Midbrain (tissue), 1 donor: ENCODE results near the gene AMN.
"Not testable (repeated sequence)": the region's sequence is repeated elsewhere in the genome, so short reads cannot be mapped to it uniquely, and the experiment has no call there.

ENCODE experiments used
- DNase-seq: peaks from one replicate; lab custom pipeline; 2025; lab: John Stamatoyannopoulos, UW

AMN gene

DNA sequence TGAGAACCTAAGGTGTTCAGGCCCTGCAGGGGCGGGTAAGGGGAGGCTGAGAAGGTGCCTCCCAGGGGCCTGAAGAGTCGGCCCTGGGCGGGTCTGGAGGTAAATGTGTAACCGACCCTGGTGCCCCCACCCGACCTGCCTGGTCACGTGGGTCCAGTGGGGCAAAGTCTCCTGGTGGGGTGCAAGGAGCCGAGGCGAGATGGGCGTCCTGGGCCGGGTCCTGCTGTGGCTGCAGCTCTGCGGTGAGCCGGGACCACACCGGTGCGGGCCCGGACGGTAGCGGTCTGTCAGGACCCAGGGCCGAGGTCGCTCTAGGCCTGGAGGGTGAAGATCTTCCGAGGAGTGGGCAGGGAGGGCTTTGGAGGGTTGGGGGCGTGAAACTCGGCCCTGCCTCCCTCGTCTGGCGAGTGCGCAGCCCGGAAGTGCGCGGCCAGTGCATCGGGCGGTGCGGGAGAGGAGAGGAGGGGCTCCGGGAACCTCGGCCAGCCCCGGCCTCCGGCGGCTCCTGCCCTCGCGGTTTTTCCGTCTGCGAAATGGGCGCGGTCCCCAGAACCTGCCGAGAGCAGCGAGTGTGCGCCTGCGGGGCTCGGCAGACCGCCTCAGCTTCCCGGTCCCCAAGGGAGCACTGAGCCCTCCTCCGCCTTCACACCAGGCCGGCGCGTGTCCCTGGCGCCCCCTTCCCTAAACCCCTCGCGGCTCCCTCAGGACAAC, at the start of gene AMN:
Gene AMN (plus strand): TSS at position 174 of the 711 bp plus-strand sequence. CDS start 26 bp downstream, at position 200.
- no peak for DNase-seq

DNA sequence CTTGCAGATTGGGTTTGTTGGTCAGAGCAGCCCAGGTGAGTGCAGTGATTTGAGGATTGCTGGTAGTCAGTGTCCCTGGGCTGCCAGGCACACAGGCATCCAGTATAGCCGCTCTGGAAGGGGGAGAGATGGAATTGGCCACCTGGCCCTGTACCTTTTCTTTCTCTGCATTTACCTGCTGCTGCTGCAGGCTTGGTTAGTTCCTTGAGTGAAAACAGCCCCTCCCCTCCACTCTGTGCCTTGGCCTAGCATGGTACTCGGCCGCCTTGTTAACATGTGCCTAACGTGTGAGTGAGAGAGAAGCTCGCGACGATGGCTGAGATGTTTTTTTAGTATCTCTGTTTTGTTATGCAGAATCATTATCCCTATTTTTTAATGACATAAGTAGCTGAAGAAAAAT, 49.3 kb upstream of the AMN start:
- DNase-seq: no peak

- no peak for DNase-seq
Observed at GRCh38 chr14:102873546-102874061, 48.9 kb upstream of the AMN start.

DNA sequence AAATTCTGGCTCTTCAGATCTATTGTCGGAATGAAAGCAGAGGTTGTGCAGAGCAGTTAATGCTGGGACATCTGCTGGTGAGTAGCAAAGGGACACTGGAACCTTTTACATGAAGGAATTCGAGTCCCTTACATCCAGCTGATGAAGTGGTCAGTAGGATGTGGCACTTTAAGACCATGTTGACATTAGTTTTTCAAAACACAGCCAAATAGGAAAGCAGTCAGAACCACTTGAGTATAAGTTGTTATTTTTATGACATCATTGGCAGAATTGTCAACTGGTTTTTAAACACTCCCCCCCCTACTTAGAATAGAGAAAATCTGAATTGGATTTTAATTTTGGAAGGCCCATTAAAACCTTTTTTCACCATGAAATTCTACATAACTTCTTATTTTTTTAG, 46.8 kb upstream of the AMN start:
- DNase-seq: no peak

- DNase-seq: not testable (repeated sequence)
Observed at GRCh38 chr14:102877511-102877910, 45.0 kb upstream of the AMN start.

GRCh38 chr14:102878174-102878969, 44.1 kb upstream of the AMN start:
- no peak for DNase-seq

DNA sequence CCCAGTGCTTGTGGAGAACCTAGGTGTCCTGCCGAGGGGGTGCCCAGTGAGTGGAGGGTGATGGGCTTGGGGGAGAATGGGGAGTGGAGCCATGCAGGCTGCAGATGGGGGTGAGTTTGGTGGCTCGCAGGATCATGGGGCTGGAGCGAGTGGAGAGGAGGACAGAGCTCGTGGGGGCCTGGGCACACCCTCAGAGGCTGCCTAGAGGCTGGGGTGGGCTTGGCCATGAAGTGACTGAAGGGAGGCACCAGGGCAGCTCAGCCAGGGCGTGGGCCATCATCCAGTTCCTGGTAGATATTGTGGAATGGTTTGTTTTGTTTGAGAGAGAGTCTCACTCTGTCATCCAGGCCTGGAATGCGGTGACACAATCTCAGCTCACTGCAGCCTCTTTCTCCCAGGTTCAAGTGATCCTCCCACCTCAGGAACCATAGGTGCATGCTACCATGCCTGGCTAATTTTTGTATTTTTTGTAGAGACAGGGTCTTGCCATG, 43.4 kb upstream of the AMN start:
- no peak for DNase-seq

DNA sequence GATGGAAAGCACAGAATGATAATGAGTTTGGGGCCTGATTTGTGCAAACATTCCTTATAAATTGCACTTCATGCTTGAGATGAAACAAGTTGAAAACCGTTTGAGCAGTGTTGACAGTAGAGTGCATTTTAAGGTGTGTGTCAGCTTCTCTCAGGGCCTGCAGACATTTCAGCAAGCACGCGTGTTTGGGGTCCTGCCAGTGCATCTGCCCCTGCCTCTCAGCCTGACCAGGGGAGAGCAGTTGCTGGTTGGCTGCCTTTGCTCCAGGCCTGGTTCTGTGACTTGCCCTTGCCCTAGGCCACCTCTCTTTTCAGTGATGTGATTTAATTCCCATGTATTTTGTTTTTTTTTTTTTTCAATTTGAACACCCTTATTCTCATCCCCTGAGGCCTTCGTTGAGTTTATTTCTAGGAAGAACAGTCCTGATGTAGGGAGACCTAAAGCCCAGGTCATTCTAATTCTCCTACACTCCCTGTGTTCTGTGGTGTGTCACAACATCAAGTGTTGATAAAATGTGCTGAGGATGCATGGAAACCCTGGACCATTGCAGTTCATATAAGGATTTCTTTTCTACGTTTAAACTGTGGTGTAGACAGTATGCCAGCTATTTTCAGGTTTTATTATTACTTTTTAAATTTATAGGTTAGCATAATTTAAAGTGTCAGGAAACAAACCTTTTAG, 40.1 kb upstream of the AMN start:
- DNase-seq: no peak

DNA sequence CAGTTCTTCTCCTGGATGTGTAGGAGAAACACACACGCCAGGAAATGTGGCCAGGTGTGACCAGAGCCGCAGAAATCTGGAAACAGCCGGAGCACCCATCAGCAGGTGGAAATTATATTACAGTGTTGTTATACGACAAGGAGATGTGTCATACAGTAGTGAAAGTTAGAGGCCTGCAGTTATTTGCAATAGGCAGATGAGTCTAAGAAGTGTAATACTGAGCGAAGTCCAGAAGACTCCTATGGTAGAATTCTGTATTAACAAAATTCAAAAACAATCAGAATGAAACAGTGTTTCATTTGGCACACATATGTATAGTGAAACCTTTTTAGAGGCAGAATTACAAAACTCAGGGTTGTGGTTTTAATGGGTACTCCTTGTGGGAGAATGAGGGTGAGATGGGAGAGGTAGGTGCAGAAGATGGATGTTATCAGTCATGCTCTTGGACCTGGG, 39.3 kb upstream of the AMN start:
- no peak for DNase-seq

DNA sequence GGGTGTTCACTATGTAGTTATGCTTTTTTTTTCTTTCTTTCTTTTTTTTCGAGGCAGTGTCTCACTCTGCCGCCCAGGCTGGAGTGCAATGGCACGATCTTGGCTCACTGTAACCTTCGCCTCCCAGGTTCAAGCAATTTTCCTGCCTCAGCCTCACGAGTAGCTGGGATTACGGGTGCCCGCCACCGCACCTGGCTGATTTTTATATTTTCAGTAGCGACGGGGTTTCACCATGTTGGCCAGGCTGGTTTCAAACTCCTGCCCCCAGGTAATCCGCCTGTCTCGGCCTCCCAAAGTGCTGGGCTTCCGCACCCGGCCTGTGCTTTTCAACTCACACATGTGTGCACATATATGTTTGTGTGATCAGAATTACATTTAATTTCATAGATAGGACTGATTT, 38.9 kb upstream of the AMN start:
- DNase-seq: no peak

DNA sequence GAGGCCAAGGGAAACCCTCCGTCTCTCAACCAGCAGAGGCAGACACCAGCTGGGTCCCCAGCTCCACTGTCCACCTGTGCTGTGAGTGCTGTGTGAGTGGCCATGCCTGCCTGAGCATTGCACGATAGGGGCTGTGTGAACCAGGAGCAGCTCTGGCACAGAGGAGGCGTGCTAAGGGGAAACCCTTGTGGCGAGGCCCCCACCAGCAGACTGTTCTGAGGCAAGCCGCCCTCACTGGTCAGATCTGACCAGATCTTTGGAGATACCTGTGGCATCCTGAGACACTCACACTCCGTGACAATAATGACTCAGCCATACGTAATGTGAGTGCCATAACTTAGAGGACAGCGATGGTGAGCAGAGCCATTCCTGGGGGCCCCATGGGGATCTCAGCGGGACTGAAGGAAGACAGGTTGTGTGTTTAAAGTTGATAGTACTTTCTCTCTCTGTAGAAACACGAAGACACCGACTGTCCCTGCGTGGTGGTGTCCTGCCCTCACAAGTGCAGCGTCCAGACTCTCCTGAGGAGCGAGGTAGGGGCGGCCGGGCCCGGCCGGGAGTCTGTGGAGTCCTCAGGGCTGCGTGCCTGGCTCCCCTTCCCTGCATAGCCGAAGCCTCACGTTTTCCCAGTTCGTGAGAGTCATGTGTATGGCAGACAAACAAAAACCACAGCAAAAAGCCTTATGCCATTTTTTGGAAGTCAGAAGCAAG, 36.6 kb upstream of the AMN start:
- DNase-seq: no peak

- no peak for DNase-seq
Observed at GRCh38 chr14:102888748-102889147, 33.7 kb upstream of the AMN start.

- DNase-seq: no peak
Observed at GRCh38 chr14:102889615-102890014, 32.8 kb upstream of the AMN start.

DNA sequence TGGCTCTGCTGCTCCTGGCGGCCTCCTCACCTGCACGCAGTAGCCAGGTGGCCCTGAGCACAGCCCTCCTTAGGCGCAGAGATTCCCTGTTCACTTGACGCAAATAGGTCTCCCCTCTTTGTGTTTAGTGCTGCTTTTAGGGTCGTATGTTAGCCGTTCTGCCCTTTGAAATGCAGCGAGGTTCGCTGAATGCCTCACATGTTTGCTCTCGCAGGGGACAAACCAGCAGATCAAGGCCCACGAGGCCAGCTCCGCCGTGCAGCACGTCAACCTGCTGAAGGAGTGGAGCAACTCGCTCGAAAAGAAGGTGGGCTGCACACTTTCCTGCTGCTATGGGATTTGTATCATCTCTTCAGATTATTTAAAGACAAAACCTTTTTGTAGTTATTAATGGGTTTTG, 31.4 kb upstream of the AMN start:
- no peak for DNase-seq

- DNase-seq: no peak
Observed at GRCh38 chr14:102891556-102891955, 30.9 kb upstream of the AMN start.

GRCh38 chr14:102892651-102893050, 29.8 kb upstream of the AMN start:
- DNase-seq: no peak

- DNase-seq: no peak
Observed at GRCh38 chr14:102893452-102893851, 29.0 kb upstream of the AMN start.

DNA sequence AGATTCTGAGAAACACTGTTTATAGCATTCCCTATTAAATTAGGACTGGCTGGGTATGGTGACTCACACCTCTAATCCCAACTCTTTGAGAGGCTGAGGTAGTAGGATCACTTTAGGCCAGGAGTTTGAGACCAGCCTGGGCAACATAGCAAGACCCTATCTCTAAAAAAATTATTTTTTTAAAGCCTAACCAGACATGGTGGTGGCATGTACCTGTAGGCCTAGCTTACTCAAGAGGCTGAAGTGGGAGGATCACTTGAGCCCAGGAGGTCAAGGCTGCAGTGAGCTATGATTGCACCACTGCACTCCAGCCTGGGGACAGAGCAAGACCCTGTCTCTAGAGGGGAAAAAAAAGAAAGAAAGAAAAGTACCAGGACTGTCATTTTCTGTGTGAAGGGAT, 25.7 kb upstream of the AMN start:
- DNase-seq: not testable (repeated sequence)

- DNase-seq: no peak
Observed at GRCh38 chr14:102897299-102898027, 25.0 kb upstream of the AMN start.

- no peak for DNase-seq
Observed at GRCh38 chr14:102898298-102898697, 24.2 kb upstream of the AMN start.
